K562 (cell line): Measurements from ENCODE around the gene ESR2. TPM values are rescaled to one million over a fixed set of nuclear protein-coding genes. Genes with fewer than 3 reads are reported as not detected.

ENCODE experiments used
- ARID2 ChIP-seq: fragments of 450-650 bp; IDR thresholded peaks from 2 replicates; pipeline ENCODE4 v1.6.1; 2017; ENCODE audit warnings: antibody characterized with exemption, mild to moderate bottlenecking
- CBFA2T3 ChIP-seq: fragments of 450-650 bp; IDR thresholded peaks from 2 replicates; pipeline ENCODE4 v1.6.1; 2017
- CHD1 ChIP-seq: fragments of 200-600 bp; sonication (generic); IDR thresholded peaks from one replicate; pipeline ENCODE4 v1.6.1; 2012; ENCODE audit warnings: mild to moderate bottlenecking, moderate library complexity, low read length, inconsistent platforms
- DPF2 ChIP-seq: fragments of 450-650 bp; IDR thresholded peaks from 2 replicates; pipeline ENCODE4 v1.6.1; 2016
- EGR1 ChIP-seq: fragments of 450-650 bp; conservative IDR thresholded peaks from 2 replicates; pipeline ENCODE4 v1.6.1; 2017; ENCODE audit warnings: mild to moderate bottlenecking
- GTF2E2 ChIP-seq: fragments of 200-800 bp; sonication (Bioruptor generic); IDR thresholded peaks from 2 replicates; pipeline ENCODE4 v1.6.1; 2016; ENCODE audit warnings: missing genetic modification characterization, missing compliant biosample characterization
- HCFC1 ChIP-seq: IDR thresholded peaks from 2 replicates; pipeline ENCODE4 v1.6.1; 2012; ENCODE audit warnings: low read depth, low read length, improper control_type of control experiment
- KLF1 ChIP-seq: fragments of 450-650 bp; IDR thresholded peaks from 2 replicates; pipeline ENCODE4 v1.6.1; 2016; ENCODE audit warnings: missing genetic modification characterization, missing compliant biosample characterization
- KLF6 ChIP-seq: fragments of 250-450 bp; sonication (Bioruptor Pico); IDR thresholded peaks from 2 replicates; pipeline ENCODE4 v1.4.0; 2020; ENCODE audit warnings: mild to moderate bottlenecking, moderate library complexity, borderline replicate concordance
- MAFK ChIP-seq: IDR thresholded peaks from 2 replicates; pipeline ENCODE4 v1.6.1; 2011; ENCODE audit warnings: low read length, improper control_type of control experiment
- NFE2 ChIP-seq: IDR thresholded peaks from 2 replicates; pipeline ENCODE4 v1.6.1; 2014; ENCODE audit warnings: antibody characterized with exemption, low read depth
- NFE2L1 ChIP-seq: fragments of 450-650 bp; IDR thresholded peaks from 2 replicates; pipeline ENCODE4 v1.6.1; 2016; ENCODE audit warnings: missing genetic modification characterization, low read depth, mild to moderate bottlenecking, missing compliant biosample characterization, moderate library complexity, borderline replicate concordance
- NR3C1 ChIP-seq: sonication (generic); formaldehyde crosslinking; IDR thresholded peaks from 2 replicates; pipeline ENCODE4 v1.8.1; 2022; ENCODE audit warnings: missing genetic modification reagents
- PTTG1 ChIP-seq: fragments of 450-650 bp; IDR thresholded peaks from 2 replicates; pipeline ENCODE4 v1.6.1; 2016; ENCODE audit warnings: low read depth, mild to moderate bottlenecking, missing genetic modification characterization, missing compliant biosample characterization
- RBM25 ChIP-seq: fragments of 200-400 bp; formaldehyde crosslinking; IDR thresholded peaks from 2 replicates; pipeline ENCODE4 v1.6.1; 2018; ENCODE audit warnings: low read length, low read depth, moderate library complexity; ENCODE audit not compliant: severe bottlenecking
- RBM39 ChIP-seq: fragments of 200-400 bp; formaldehyde crosslinking; optimal IDR thresholded peaks from 2 replicates; pipeline ENCODE3; 2018; ENCODE audit warnings: low read depth, low read length
- SMAD4 ChIP-seq: fragments of 250-450 bp; sonication (Bioruptor Pico); conservative IDR thresholded peaks from 2 replicates; pipeline ENCODE4 v1.8.0; 2021; ENCODE audit warnings: inconsistent platforms, mild to moderate bottlenecking, moderate library complexity
- SMARCE1 ChIP-seq: fragments of 450-650 bp; IDR thresholded peaks from 2 replicates; pipeline ENCODE4 v1.7.1; 2016; ENCODE audit warnings: mild to moderate bottlenecking
- TAF15 ChIP-seq: fragments of 200-400 bp; formaldehyde crosslinking; IDR thresholded peaks from 2 replicates; pipeline ENCODE4 v1.6.1; 2017; ENCODE audit warnings: mild to moderate bottlenecking, low read depth, low read length, moderate library complexity
- TEAD1 ChIP-seq, 2 experiments: fragments of 450-650 bp in 1 of 2; sonication (generic) in 1 of 2; formaldehyde crosslinking; IDR thresholded peaks; 2 replicates each; pipeline versions ENCODE4 v1.4.0 to v1.8.0; 2020 to 2022; ENCODE audit warnings: mild to moderate bottlenecking in 2 of 2, missing genetic modification reagents in 1 of 2
- TRIM28 ChIP-seq: fragments of 450-650 bp; IDR thresholded peaks from 2 replicates; pipeline ENCODE4 v1.6.1; 2017
- ZEB2 ChIP-seq: fragments of 450-650 bp; IDR thresholded peaks from 2 replicates; pipeline ENCODE4 v1.6.1; 2016
- ZNF124 ChIP-seq: sonication (generic); formaldehyde crosslinking; IDR thresholded peaks from 2 replicates; pipeline ENCODE4 v1.8.1; 2022; ENCODE audit warnings: missing genetic modification reagents
- ZNF174 ChIP-seq: fragments of 250-450 bp; sonication (Bioruptor Pico); IDR thresholded peaks from 2 replicates; pipeline ENCODE4 v1.4.0; 2020; ENCODE audit warnings: mild to moderate bottlenecking
- ZNF24 ChIP-seq: fragments of 450-650 bp; IDR thresholded peaks from 2 replicates; pipeline ENCODE4 v1.6.1; 2016
- ZNF263 ChIP-seq: sonication (generic); formaldehyde crosslinking; IDR thresholded peaks from 2 replicates; pipeline ENCODE4 v1.8.0; 2022; ENCODE audit warnings: mild to moderate bottlenecking, missing genetic modification reagents, borderline replicate concordance
- ZNF316 ChIP-seq: fragments of 450-650 bp; IDR thresholded peaks from 2 replicates; pipeline ENCODE4 v1.6.1; 2016
- ZNF57 ChIP-seq: fragments of 450-650 bp; formaldehyde crosslinking; IDR thresholded peaks from 2 replicates; pipeline ENCODE4 v1.4.0; 2020; ENCODE audit warnings: mild to moderate bottlenecking, moderate library complexity
- ZNF699 ChIP-seq: fragments of 250-450 bp; sonication (Bioruptor Pico); IDR thresholded peaks from 2 replicates; pipeline ENCODE4 v1.8.0; 2021; ENCODE audit warnings: mild to moderate bottlenecking, moderate library complexity; ENCODE audit not compliant: insufficient replicate concordance
- polyA plus RNA-seq, 8 experiments: library from polyadenylated mRNA; depleted of rRNA in 4 of 8; stranded (reverse) in 5 of 8; unstranded in 3 of 8; fragments of >200 nt; fragmentation: Nextera tagmentation in 2 of 8; fragmentation: Illumina TruSeq in 1 of 8; extraction: Ambion mirVana in 2 of 8; extraction: Trizol in 1 of 8; gene quantifications; 2 replicates each; pipeline versions ENCODE4 v1.2.1 to v1.2.3, GENCODE V29; 2011 to 2014; ENCODE audit warnings: inconsistent platforms in 1 of 8, missing spikeins in 1 of 8
- total RNA-seq, 7 experiments: library from RNA; depleted of rRNA in 6 of 7; stranded (reverse); fragments of >200 nt in 6 of 7; fragmentation: Illumina TruSeq in 2 of 7; extraction: Trizol in 2 of 7; gene quantifications; 2 replicates each; pipeline versions ENCODE4 v1.2.1 to v1.2.3, GENCODE V29; 2011 to 2021; ENCODE audit warnings: low replicate concordance in 1 of 7
- TF ChIP-seq, protein P1 (sequence below): sonication (generic); formaldehyde crosslinking; IDR thresholded peaks from 2 replicates; pipeline ENCODE4 v1.8.1; 2023; ENCODE audit warnings: mild to moderate bottlenecking, missing genetic modification reagents
- TF ChIP-seq, protein P2 (sequence below): sonication (generic); IDR thresholded peaks from 2 replicates; pipeline ENCODE4 v1.6.1; 2016
- TF ChIP-seq, protein P3 (sequence below): sonication (generic); formaldehyde crosslinking; IDR thresholded peaks from 2 replicates; pipeline ENCODE4 v1.8.0; 2022; ENCODE audit warnings: missing genetic modification reagents, mild to moderate bottlenecking, moderate library complexity, borderline replicate concordance

Gene ESR2
- total and polyA plus RNA-seq, 9 of the 15 experiments (the other 6 are each of a cell fraction or from before 2014, with no cell fraction given): 0.07 to 3.8 (median 2.0) TPM

DNA sequence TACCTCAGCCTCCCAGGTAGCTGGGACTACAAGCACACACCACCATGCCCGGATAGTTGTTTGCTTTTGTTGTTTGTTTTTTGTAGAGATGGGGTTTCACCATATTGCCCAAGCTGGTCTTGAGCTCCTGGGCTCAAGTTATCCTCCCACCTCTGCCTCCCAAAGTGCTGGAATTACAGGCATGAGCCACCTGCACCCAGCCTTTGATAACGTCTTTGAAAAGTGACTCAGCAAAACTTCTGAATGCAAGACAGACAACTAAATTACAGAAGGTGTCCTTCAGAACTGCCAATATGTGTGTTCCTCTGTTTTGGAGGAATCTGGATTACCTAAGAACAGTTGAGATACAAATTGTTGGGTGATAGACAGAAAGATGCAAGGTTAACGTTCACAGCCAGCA lies 99.8 kb downstream of the ESR2 start (continued):
- TF ChIP-seq ZNF263 (CRISPR knock-in tag): no peak
- no peak for TF ChIP-seq RBM25
- peak; percentile 45; the same call in 1 of the 2 replicates for TF ChIP-seq DPF2
- peak; percentile 92 for TF ChIP-seq NFE2
- TF ChIP-seq ZNF57 (CRISPR knock-in tag): no peak
- TF ChIP-seq SMARCE1: no peak
- peak; percentile 80 for TF ChIP-seq ZNF316
- no peak for TF ChIP-seq GTF2E2 (tag)
- no peak for TF ChIP-seq SMAD4 (CRISPR knock-in tag)
- TF ChIP-seq KLF1: no peak
- TF ChIP-seq KLF6 (CRISPR knock-in tag): no peak
- no peak for TF ChIP-seq ZNF124
- no peak for TF ChIP-seq CHD1
- TF ChIP-seq ZNF174 (CRISPR knock-in tag): no peak
- TF ChIP-seq RBM39: no peak
- peak; percentile 66; the same call in 1 of the 2 replicates for TF ChIP-seq MAFK
- TF ChIP-seq ARID2: no peak
- no peak for TF ChIP-seq NR3C1
- TF ChIP-seq ZEB2: peak; percentile 58
- no peak for TF ChIP-seq TEAD1 (CRISPR knock-in tag; IDR thresholded peaks at IDR 0.05)
- TF ChIP-seq, protein P1, sequence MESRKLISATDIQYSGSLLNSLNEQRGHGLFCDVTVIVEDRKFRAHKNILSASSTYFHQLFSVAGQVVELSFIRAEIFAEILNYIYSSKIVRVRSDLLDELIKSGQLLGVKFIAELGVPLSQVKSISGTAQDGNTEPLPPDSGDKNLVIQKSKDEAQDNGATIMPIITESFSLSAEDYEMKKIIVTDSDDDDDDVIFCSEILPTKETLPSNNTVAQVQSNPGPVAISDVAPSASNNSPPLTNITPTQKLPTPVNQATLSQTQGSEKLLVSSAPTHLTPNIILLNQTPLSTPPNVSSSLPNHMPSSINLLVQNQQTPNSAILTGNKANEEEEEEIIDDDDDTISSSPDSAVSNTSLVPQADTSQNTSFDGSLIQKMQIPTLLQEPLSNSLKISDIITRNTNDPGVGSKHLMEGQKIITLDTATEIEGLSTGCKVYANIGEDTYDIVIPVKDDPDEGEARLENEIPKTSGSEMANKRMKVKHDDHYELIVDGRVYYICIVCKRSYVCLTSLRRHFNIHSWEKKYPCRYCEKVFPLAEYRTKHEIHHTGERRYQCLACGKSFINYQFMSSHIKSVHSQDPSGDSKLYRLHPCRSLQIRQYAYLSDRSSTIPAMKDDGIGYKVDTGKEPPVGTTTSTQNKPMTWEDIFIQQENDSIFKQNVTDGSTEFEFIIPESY (CRISPR knock-in tag): no peak
- TF ChIP-seq ZNF699 (CRISPR knock-in tag): no peak
- no peak for TF ChIP-seq ZNF24
- no peak for TF ChIP-seq TAF15
- TF ChIP-seq NFE2L1 (tag): peak; percentile 66; the same call in 1 of the 2 replicates
- TF ChIP-seq, protein P2, sequence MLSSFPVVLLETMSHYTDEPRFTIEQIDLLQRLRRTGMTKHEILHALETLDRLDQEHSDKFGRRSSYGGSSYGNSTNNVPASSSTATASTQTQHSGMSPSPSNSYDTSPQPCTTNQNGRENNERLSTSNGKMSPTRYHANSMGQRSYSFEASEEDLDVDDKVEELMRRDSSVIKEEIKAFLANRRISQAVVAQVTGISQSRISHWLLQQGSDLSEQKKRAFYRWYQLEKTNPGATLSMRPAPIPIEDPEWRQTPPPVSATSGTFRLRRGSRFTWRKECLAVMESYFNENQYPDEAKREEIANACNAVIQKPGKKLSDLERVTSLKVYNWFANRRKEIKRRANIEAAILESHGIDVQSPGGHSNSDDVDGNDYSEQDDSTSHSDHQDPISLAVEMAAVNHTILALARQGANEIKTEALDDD: no peak
- TF ChIP-seq HCFC1: no peak
- TF ChIP-seq, protein P3, sequence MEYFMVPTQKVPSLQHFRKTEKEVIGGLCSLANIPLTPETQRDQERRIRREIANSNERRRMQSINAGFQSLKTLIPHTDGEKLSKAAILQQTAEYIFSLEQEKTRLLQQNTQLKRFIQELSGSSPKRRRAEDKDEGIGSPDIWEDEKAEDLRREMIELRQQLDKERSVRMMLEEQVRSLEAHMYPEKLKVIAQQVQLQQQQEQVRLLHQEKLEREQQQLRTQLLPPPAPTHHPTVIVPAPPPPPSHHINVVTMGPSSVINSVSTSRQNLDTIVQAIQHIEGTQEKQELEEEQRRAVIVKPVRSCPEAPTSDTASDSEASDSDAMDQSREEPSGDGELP (CRISPR knock-in tag): no peak
- TF ChIP-seq EGR1: no peak
- no peak for TF ChIP-seq TRIM28
- peak; percentile 13; the same call in 1 of the 2 replicates for TF ChIP-seq CBFA2T3
- no peak for TF ChIP-seq PTTG1 (tag)
